Occipital lobe (tissue), 2 donors: ENCODE data around the gene KCNQ2. TPM values are rescaled to one million over a fixed set of nuclear protein-coding genes. Genes with fewer than 3 reads are reported as not detected.

Experiments
- DNase-seq: peaks from one replicate; lab custom pipeline; 2025; lab: John Stamatoyannopoulos, UW
- total RNA-seq: library from RNA; depleted of rRNA; stranded (reverse); fragments of >200 nt; gene quantifications from one replicate; pipeline ENCODE4 v1.2.3, GENCODE V29; 2014

Gene KCNQ2
- total RNA-seq, 1 donor from 2014 or later: 167 TPM

GRCh38 chr20:63359164-63359934, 113.1 kb downstream of the KCNQ2 start:
- no peak for DNase-seq

GRCh38 chr20:63357921-63358905, 114.2 kb downstream of the KCNQ2 start:
- DNase-seq: no peak

GRCh38 chr20:63356931-63357879, 115.2 kb downstream of the KCNQ2 start:
- DNase-seq: no peak

GRCh38 chr20:63356511-63356910, 115.9 kb downstream of the KCNQ2 start:
- DNase-seq: no peak

GRCh38 chr20:63355781-63356295, 116.6 kb downstream of the KCNQ2 start:
- DNase-seq: no peak

- no peak for DNase-seq
Observed at GRCh38 chr20:63354636-63355350, 117.7 kb downstream of the KCNQ2 start.

- DNase-seq: no peak
Observed at GRCh38 chr20:63352811-63353221, 119.6 kb downstream of the KCNQ2 start.

GRCh38 chr20:63351811-63352591, 120.5 kb downstream of the KCNQ2 start:
- DNase-seq: peak; percentile 26

GRCh38 chr20:63351326-63351700, 121.1 kb downstream of the KCNQ2 start:
- no peak for DNase-seq

GRCh38 chr20:63350597-63351325, 121.7 kb downstream of the KCNQ2 start:
- DNase-seq: no peak

Other genes with a start within 250 kb of the KCNQ2 start
- gene BIRC7, start 236.8 kb downstream of the KCNQ2 start, total RNA-seq: not detected
- 14.2 TPM for gene NKAIN4, start 218.2 kb downstream of the KCNQ2 start, total RNA-seq
- gene ARFGAP1, start 199.8 kb downstream of the KCNQ2 start, total RNA-seq: 28.1 TPM
- gene COL20A1, start 179.5 kb downstream of the KCNQ2 start, total RNA-seq: 3.0 TPM
- gene CHRNA4, start 111.3 kb downstream of the KCNQ2 start, total RNA-seq: 7.8 TPM
- gene EEF1A2, start 26.4 kb upstream of the KCNQ2 start, total RNA-seq: 214 TPM
- gene PPDPF, start 48.1 kb upstream of the KCNQ2 start, total RNA-seq: 43.5 TPM
- 0.16 TPM for gene PTK6, start 64.7 kb upstream of the KCNQ2 start, total RNA-seq
- not detected for gene SRMS, start 75.1 kb upstream of the KCNQ2 start, total RNA-seq
- 4.1 TPM for gene FNDC11, start 81.5 kb upstream of the KCNQ2 start, total RNA-seq
- 7.2 TPM for gene HELZ2, start 101.6 kb upstream of the KCNQ2 start, total RNA-seq
- 6.9 TPM for gene GMEB2, start 154.4 kb upstream of the KCNQ2 start, total RNA-seq
- gene STMN3, start 180.8 kb upstream of the KCNQ2 start, total RNA-seq: 101 TPM
- gene RTEL1, start 185.7 kb upstream of the KCNQ2 start, total RNA-seq: 10.0 TPM
- gene TNFRSF6B, start 224.0 kb upstream of the KCNQ2 start, total RNA-seq: not detected
- 15.6 TPM for gene ARFRP1, start 235.3 kb upstream of the KCNQ2 start, total RNA-seq
- 7.3 TPM for gene ZGPAT, start 235.4 kb upstream of the KCNQ2 start, total RNA-seq